ENCODE data around the gene PIP4P1. TPM values are rescaled to one million over a fixed set of nuclear protein-coding genes. Genes with fewer than 3 reads are reported as not detected.
A peak's percentile ranks its signal among the peaks of the same experiment; 100 is the strongest.

PIP4P1 gene
- total and polyA plus RNA-seq, 10 of the 15 experiments (the other 5 are each of a cell fraction or from before 2014, with no cell fraction given): 19.1 to 47.4 (median 39.7) TPM

DNA sequence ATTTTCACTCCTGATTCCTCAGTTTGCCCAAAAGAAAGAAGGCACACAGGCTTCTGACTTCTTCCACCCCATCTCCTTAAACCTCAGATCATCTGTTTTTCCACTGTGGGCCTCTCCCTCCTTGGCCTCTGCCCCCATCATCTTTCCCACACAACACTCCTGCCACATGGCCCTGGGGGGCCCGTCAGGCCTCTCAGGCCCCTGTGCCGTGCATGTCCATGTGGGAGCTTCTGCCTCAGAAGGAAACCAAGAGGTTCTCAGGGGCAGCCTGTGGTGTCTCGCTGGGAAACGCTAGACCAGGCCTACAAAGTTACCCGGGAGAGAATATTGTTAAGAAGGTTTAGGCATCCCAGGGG is 33.2 kb downstream of the PIP4P1 start (continued):
- TF ChIP-seq, protein P1, sequence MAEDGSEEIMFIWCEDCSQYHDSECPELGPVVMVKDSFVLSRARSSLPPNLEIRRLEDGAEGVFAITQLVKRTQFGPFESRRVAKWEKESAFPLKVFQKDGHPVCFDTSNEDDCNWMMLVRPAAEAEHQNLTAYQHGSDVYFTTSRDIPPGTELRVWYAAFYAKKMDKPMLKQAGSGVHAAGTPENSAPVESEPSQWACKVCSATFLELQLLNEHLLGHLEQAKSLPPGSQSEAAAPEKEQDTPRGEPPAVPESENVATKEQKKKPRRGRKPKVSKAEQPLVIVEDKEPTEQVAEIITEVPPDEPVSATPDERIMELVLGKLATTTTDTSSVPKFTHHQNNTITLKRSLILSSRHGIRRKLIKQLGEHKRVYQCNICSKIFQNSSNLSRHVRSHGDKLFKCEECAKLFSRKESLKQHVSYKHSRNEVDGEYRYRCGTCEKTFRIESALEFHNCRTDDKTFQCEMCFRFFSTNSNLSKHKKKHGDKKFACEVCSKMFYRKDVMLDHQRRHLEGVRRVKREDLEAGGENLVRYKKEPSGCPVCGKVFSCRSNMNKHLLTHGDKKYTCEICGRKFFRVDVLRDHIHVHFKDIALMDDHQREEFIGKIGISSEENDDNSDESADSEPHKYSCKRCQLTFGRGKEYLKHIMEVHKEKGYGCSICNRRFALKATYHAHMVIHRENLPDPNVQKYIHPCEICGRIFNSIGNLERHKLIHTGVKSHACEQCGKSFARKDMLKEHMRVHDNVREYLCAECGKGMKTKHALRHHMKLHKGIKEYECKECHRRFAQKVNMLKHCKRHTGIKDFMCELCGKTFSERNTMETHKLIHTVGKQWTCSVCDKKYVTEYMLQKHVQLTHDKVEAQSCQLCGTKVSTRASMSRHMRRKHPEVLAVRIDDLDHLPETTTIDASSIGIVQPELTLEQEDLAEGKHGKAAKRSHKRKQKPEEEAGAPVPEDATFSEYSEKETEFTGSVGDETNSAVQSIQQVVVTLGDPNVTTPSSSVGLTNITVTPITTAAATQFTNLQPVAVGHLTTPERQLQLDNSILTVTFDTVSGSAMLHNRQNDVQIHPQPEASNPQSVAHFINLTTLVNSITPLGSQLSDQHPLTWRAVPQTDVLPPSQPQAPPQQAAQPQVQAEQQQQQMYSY (CRISPR knock-in tag; IDR thresholded peaks at IDR 0.05): 0 out of 2 replicates have a peak, but pooled peaks have one; percentile 13
- no peak for TF ChIP-seq ZNF274 (IDR thresholded peaks at IDR 0.05; ENCODE audit: insufficient read depth, insufficient read length)
- no peak for TF ChIP-seq CBFB (IDR thresholded peaks at IDR 0.05; ENCODE audit: low read depth)
- no peak for TF ChIP-seq MXI1 (IDR thresholded peaks at IDR 0.05; ENCODE audit: low read depth, low read length)
- no peak for TF ChIP-seq EED (IDR thresholded peaks at IDR 0.05; ENCODE audit: low read depth)
- no peak for TF ChIP-seq CHD2 (IDR thresholded peaks at IDR 0.05; ENCODE audit: borderline replicate concordance, low read depth, low read length)
- TF ChIP-seq TCF12 (IDR thresholded peaks at IDR 0.05; ENCODE audit: low read depth, low read length): no peak
- TF ChIP-seq, protein P2, sequence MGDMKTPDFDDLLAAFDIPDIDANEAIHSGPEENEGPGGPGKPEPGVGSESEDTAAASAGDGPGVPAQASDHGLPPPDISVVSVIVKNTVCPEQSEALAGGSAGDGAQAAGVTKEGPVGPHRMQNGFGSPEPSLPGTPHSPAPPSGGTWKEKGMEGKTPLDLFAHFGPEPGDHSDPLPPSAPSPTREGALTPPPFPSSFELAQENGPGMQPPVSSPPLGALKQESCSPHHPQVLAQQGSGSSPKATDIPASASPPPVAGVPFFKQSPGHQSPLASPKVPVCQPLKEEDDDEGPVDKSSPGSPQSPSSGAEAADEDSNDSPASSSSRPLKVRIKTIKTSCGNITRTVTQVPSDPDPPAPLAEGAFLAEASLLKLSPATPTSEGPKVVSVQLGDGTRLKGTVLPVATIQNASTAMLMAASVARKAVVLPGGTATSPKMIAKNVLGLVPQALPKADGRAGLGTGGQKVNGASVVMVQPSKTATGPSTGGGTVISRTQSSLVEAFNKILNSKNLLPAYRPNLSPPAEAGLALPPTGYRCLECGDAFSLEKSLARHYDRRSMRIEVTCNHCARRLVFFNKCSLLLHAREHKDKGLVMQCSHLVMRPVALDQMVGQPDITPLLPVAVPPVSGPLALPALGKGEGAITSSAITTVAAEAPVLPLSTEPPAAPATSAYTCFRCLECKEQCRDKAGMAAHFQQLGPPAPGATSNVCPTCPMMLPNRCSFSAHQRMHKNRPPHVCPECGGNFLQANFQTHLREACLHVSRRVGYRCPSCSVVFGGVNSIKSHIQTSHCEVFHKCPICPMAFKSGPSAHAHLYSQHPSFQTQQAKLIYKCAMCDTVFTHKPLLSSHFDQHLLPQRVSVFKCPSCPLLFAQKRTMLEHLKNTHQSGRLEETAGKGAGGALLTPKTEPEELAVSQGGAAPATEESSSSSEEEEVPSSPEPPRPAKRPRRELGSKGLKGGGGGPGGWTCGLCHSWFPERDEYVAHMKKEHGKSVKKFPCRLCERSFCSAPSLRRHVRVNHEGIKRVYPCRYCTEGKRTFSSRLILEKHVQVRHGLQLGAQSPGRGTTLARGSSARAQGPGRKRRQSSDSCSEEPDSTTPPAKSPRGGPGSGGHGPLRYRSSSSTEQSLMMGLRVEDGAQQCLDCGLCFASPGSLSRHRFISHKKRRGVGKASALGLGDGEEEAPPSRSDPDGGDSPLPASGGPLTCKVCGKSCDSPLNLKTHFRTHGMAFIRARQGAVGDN (IDR thresholded peaks at IDR 0.05): 0 out of 2 replicates have a peak, but pooled peaks have one; percentile 26
- TF ChIP-seq IKZF1 (conservative IDR thresholded peaks at IDR 0.05): peak; percentile 33; the same call in 1 of the 2 replicates
